GM21526 (cell line): ENCODE measurements around the gene JMJD6.
"Not testable (repeated sequence)": the region's sequence is repeated elsewhere in the genome, so short reads cannot be mapped to it uniquely, and the experiment has no call there.

Experiments used
- ATAC-seq: cut with Tn5 transposase; IDR thresholded peaks from one replicate; pipeline ENCODE4 v1.9.1; 2021; ENCODE audit warnings: moderate library complexity; ENCODE audit not compliant: unreplicated experiment, low FRiP score

JMJD6 gene

DNA sequence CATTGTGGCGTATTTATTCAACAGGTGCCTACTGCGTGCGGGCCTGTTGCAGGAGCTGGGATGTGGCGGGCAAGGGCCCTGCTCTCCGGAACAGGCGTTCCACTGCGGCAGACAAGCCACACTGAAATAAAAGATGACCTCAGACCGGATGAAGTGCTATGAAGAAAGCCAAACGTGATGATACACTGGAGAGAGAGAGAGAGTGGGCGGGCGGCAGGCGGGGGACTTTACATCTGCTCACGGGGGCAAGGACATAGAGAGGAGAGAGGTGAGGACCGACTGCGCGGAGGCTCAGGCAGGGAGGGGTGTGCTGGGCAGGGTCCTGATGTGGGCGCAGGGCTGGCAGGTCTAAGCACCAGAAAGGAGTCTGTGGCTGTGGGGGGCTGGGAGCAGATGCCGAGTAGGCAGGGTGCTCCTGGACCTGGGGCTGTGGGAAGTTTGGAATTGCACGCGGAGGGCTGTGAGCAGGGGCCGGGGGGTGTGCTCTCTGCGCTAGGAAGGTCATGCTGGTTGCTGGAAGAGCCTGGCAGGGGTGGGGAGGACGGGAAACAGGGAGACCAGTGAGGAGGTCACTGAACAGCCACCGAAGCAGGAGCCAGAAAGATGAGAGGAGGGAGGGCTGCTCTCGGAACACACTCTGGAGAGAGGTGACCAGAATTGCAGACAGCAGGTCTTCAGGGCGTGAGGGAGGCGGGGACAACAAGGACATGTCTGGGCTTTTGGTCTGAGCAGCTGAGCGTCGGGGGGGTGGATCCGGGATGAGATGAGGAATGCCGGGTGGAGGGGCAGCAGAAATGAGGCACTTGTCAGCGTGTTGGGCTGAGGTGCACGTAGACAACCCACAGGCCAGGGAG lies 25.6 kb downstream of the JMJD6 start:
- ATAC-seq: no peak

DNA sequence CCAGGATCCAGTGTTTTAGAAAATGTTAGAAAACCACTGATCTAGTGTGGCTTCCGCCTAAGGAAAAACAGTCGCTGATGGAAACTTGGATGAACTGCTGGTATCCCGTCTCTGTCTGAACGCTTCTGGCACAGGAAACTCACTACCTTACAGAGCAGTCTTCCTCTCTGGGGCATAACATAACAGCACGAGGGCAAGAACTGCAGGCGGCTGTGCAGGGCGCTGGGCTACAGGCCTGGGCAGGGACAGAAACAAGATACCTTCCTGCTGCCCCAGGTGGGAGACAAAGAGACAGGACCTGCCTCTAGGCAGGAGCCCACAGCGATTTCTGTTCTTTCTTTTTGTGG lies 26.2 kb downstream of the JMJD6 start:
- ATAC-seq: no peak

DNA sequence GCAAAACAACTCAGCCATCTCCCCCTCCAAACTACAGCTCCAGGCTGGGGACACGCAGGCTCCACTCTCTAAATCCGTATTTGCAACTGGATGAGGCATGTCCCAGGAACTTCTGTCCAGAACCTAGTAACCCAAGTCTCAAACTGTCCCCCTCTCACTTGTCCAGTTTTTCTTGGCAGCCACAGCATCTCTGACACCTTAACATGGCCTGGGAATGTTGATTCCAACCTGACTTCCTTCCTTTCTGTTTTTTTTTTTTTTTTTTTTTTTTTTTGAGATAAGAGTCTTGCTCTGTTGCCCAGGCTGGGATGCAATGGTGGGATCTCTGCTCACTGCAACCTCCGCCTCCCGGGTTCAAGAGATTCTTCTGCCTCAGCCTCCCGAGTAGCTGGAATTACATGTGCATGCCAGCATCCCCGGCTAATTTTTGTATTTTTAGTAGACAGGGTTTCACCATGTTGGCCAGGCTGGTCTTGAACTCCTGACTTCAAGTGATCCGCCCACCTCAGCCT lies 27.9 kb downstream of the JMJD6 start:
- ATAC-seq: not testable (repeated sequence)

DNA sequence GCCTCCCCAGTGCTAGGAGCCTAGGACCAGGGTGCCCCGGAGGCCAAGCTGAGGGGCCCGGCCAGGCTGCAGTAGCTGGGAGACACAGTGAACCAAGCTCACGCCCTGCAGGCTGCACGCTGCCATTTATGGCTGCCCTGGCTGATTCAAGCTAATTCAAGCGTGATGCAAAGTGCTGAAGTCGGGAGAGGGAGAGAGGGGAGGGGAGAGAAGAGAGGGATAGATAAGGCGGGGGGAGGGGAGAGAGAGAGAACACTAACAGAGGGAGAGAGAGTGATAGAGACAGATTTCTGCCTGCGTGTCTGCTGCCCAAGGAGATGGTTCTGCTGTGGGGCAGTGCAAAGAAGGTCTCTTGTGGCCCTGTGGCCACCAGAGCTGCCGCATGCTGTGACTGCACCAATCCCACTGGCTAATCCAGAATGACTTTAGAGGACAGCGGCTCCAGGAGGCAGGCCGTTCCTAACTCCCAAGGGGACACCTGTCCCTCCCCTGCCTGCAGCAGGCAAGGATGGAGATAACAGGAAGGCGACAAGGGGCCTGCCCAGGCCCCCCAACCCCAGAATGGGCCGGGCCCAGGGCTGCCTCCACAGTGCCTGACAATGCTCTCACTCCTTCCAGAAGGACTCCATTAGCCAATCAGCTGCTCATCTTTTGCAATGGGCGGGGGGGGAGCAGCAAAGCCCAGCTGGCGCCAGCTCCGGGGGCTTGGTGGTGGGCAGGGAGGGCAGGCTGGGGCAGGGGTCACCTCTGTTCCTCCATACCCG lies 28.5 kb downstream of the JMJD6 start:
- ATAC-seq: no peak

DNA sequence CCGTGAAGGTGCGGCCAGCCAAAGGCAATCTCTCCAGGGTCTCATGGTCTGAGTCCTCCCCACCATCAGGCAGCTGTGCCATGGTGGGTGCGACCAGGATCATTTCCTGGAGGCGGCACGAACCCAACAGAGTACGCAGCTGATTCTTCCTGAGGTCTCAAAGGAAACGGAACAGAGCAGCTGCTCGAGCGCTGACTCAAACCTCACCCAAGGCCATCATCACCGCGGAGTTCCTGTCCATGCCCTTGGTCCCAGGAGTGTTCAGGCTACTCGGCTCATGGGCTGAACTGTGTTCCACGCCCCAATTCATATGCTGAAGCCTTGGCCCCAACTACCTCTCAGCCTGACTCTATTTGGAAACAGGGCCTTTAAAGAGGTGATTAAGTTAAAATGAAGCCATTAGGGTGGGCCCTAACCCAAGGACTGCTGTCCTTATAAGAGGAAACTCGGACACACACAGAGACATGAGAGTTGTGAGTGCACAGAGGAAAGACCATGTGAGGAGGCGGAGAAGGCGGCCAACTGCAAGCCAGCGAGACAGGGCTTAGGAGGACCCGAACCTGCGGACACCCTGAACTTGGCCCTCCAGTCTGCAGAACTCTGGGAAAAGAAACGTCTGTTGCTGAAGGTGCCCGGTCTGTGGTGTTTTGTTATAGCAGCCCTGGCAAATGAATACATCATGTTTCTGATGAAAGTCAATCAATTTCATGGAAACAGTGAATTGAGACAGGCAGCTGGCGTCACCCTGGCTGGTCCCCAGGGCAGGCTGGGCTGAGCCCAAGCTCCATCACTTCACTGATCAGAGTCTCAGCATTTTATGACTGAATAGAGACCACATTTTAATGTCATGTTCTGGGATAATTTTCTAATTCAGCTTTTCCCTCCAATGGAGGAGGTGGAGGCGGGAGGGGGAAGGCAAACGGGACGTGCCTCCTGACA lies 29.4 kb downstream of the JMJD6 start:
- no peak for ATAC-seq

DNA sequence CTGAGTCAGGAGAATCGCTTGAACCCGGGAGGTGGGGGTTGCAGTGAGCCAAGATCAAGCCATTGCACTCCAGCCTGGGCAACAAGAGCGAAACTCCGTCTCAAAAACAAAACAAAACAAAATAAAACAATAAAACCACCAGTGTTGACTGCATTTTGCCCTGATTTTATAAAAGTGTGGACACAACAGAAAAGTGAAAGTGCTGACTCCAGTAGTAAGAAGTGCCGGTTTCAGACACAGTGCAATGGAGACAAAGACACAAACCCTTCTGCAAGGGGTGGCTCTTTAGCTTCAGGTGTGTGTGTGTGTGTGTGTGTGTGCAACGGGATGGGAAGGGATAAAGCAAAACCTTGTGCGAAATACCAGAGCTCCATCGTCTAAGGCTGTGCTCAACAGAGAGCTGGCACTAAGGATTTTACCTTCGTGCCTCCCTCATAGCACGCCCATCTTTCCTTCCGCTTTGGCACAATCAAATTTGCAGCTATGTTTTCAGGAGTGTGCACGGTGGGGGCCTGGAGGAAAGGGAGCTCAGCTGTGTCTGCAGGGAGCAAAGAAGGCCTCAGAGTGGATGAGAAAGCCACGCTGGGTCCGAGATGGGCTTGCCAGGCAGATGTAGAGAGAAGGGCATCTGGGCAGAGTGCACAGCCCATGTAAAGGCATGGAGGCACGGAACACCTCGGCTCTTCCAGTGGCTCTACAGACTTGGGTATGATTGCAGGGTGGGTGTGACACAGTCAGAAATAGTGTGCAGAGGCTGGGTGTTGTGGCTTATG lies 31.2 kb downstream of the JMJD6 start:
- ATAC-seq: no peak

DNA sequence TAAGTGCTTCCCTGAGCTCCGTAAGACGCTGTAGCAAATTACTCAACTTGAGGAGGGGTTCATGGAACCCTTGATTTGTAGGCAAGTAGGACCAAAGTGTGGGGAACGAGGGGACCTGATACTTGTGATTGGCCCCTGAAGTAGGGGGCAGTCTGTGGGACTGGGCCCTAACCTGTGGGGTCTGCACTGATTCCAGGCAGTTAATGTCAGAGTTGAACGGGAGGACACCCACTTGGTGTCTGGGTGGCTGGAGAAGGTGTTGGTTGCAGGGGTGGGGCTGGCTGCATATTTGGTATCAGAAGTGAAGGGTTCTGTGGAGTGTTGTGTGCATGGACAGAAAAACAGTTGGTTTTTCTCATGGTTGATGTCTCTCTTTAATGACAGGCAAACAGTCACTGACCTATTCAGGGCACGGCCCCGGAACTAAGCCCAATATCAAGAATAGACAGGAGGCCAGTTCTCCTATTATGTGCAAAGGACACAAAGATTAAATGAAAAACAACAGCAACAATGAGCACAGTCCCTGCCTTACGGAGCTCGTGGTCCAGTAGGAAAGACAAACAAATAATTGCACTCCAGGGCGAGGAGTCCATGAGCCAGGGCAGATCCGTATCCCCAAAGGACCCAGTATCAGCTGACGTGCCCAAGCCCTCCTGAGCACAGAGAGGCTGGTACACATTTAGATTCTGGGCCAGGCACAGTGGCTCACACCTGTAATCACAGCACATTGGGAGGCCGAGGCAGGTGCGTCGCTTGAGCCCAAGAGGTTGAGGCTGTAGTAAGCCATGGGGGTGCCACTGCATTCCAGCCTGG lies 34.8 kb downstream of the JMJD6 start:
- no peak for ATAC-seq

DNA sequence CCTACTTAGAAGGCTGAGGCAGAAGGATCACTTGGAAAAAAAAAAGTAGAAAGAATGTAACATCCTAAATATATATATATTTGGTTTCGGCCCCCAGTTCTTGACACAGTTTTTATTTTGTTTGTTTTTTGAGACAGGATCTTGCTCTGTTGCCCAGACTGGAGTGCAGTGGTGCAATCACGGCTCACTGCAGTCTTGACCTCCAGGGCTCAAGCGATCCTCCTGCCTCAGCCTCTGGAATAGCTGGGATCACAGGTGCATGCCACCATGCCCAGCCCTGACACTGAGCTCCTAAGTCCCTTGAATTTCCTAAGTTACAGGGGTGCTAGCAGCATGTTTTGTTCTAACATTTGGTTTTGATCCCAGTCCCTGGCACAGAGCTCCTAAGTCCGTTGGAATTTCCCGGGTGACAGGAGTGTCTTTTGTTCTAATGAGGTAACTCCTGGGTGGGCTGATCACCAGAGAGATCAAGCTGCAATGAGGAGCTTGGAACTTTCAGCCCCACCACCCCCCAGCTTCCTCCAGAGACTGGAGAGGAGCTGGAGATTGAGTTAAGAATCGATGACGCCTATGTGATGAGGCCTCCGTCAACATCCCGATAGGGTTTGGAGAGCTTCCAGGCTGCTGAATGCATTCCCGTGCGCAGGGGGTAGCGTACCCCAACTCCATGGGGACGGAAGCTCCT lies 35.7 kb downstream of the JMJD6 start:
- no peak for ATAC-seq

DNA sequence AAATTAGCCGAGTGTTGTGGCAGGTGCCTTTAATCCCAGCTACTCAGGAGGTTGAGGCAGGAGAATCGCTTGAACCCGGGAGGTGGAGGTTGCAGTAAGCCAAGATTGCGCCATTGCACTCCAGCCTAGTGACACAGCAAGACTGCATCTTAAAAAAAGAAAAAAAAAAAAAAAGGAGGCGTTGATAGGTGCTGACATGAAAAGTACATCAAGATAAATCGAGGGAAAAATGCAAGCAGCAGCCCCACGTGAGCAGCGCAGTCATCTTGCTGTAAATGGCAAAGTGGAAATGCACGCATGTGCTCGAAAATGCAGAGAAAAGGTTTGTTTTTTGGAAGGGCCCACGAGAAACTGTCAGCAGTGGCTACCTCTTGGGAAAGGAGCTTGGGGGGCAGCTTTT lies 36.5 kb downstream of the JMJD6 start:
- ATAC-seq: no peak

DNA sequence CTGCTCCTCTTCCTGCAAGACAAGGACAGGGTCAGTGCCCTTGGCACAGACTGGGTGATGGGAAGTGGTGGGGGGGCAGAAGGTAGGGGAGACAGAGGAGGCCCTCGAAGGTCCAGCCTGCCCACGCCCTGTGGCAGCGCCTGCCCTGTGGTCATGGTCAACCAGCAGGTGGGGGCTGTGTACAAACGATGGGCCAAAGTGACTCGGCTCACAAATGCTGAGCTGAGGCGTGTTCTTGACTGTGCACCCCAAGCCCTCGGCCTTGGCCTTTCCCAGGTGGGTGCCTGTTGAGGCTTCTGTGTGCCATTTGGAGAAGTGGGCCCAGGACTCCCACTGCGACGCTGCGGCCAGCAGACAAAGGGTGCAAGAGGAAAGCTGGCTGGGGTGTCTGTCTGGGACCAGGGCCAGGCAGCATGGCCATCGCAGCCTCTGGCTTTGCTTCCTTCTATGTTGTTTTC lies 38.2 kb downstream of the JMJD6 start:
- no peak for ATAC-seq

DNA sequence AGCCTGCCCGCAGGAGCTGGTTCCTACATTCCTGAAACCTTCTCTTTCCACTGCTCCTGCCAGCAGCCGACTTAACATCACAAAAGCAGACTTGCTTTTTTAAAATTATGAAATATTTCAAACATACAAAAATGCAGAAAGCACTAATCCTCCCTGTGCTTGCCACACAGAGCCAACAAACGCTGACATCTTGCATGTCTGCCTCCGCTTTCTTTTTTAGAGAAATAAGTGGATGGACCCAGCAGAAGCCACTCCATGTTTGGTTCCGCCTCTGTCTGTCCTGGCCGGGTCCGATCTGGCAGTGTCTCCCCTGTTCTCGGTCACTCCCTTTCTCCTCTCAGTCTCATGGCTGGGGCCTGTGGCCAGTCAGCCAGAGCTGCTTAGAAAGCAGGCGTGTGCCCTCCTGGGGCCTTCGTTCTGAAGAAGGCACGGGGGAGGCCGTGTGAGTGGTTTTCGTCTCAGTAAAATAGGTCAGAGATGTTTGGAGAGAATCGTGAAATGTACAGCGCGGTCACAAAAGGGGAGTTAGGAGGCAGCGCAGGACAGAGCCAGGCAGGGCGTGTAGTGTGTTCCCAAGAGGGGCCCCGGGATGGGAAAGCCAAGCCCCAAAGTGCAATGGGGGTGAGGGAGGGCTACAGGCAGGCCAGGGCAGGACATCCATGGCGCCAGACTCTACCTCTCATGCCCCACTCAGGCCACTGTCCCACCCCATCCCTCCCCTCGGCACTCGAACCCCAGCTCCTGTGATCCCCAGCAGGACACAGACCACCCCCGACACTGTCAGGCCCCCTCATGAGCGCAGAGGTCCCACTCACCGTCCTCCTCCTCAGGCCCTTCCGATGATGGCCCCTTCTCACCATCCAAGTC lies 38.9 kb downstream of the JMJD6 start:
- ATAC-seq: no peak

DNA sequence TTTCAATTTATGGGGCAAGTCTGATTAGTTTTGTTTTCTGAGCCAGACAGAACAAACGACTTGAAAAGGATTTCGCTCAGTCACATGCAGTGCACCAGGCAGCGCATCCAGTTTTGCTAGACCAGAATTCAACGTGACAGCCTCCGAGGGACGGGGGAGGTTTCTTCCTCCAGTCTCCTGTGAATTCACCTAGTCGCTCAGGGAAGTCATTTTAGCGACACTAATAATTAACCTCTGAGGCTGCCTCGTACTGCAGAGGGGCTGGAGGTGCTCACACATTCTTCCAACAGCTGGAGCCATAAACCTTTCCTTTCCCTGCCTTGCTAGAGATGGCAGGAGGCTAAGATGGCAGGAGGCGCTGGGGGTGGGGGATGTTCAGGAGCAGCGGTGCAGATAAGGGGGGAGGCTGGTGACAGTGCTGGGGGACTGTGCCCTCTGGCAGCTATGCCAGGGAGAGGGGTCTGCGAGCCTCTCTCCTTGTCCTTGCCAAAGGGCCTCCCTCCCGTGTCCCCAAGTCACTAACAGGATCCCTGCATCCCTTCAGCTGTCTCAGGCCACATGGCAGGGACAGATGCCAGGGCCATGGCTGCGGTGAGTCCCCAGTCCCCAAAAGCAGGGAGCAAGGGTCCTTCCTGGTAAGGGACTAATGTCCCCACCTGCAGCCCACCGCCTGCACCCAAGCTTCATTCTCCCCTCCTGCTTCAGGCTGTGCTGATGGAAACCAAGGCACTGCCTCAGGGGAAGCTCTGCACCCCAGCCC lies 39.7 kb downstream of the JMJD6 start:
- no peak for ATAC-seq

DNA sequence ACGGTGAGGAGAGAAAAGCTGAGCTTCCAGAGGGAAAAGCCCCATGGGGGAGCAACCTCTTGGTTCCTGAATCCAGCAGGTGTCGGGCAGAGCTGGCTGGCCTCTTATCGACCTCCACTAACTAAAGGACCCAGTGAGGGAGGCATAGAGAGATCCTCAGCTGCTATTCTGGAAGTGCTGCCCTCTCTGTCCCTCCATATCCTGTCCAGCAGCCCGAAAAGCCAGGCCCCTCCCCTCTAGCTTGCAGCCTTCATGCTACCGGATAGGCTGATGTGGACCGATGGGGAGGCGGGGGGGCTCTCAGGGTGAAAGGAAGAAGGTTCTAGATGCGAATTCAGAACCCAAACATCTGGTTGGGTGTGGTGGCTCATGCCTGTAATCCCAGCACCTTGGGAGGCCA lies 40.6 kb downstream of the JMJD6 start:
- no peak for ATAC-seq

DNA sequence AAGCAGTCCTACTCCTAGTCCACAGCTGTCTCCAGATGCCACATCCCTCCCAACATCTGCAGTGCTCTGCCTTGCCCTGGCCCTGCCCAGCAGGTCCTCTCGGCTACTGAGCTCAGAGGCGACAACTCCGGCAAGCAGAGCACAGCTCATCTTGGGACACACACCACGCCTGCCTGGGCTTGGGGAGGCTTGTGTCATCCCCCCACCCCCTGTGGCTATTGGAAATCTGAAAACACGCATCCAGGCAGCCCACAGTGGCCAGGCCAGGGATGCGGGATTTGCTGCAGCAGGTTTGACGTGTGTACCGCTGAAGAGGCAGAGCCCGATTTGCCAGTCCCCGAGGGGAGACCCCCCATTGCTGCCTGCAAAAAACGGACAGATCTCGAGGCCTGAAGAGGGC lies 41.0 kb downstream of the JMJD6 start:
- no peak for ATAC-seq

DNA sequence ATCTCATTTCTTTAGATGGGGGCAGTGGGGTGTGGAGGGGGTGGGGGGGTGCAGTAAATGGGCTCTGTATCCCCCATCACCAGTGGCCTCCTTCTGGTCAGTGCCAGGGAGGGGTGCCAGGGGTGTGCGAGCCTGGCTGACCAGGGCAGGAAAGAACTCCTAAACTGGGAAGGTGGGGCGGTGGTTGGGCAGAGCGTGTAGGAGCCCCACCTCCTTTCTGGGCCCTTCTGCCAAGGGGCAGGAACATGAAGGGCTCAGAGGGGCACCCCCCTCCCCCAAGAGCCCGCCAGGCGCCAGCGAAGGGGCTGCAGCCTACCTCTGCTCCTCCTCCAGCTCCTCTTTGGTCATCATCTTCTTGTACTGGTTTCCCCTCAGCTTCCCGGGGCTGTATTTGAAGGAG lies 41.6 kb downstream of the JMJD6 start:
- no peak for ATAC-seq

DNA sequence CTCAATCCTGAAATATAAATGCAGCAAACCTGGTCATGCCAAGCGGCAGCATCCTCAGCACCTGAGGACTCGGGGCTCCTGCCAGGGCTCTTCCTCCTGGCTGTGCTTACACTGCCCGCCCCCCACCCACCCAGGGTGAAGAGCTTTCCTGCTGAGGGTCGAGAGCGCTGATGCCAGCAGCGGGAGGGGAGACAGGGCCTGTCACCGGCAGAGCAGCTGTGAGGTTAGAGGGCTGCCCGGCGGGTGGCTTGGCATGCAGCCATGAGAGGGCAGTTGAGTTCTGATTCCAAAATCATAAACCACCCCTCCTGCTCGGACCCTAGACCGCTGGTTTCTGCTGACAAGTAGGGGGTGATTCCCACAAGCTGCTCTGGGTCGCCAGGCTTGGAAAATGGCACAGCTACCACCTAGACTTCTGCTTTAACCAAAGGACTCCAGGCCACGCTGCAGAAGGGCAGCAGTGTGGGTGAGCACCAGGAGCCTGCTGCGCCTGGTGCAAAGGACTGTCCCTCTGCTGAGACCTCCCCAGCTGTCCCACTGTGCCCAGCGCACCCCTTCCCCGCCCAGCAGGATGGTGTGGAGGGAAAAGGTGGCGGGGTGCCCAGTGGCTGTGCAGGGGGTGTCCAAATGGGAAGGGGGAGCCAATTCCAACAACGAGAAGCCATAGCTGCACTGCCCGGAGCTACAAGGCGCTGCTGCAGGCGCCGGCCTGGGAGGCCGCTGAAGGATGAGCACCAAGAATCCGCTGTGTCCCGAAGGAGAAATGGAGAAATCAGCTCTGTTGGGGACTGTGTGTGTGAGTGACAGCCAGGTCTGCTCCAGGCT lies 42.3 kb downstream of the JMJD6 start:
- ATAC-seq: no peak
